Measurements from ENCODE around the gene NCKAP5. TPM values are rescaled to one million over a fixed set of nuclear protein-coding genes. Genes with fewer than 3 reads are reported as not detected.

NCKAP5 gene
- total and polyA plus RNA-seq, 2 donors = 1.9 to 2.0 TPM

DNA sequence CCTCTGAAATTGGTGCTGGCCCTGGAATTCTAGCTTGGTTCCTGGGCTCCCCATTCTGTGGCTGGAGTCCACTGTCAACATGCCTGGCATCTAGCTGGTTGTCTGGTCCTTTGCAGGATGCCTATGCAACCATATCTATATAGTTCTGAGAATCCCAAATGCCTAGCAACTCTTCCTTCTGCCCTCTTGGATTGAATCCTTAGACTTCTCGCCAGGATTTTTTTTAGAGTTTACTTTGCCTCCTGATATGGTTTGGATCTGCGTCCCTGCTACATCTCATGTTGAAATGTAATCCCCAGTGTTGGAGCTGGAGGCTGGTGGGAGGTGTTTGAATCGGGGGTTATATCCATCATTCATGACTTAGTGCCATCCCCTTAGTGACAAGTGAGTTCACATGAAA, 833.3 kb downstream of the NCKAP5 start:
- H3K9me3 ChIP-seq (ENCODE audit: control insufficient read depth in 2 of 2, insufficient read depth in 1 of 2, low read length in 1 of 2) = no peaks in the 10 kb centered on the region
- H3K27ac ChIP-seq (ENCODE audit: low read depth in 1 of 2, low read length in 1 of 2) = no peak overlapping the region
- no peaks in the 10 kb centered on the region for H3K36me3 ChIP-seq (ENCODE audit: control insufficient read depth in 2 of 2, insufficient read depth in 2 of 2, low read length in 1 of 2)
- H3K4me3 ChIP-seq (ENCODE audit: low read length in 2 of 2) = no peak overlapping the region
- H3K27me3 ChIP-seq (ENCODE audit: control insufficient read depth in 2 of 2, insufficient read depth in 1 of 2, low read length in 1 of 2) = no peaks in the 10 kb centered on the region
- H3K4me1 ChIP-seq (ENCODE audit: control insufficient read depth in 2 of 2, insufficient read depth in 2 of 2, low read length in 2 of 2) = no peaks in the 10 kb centered on the region
- 88% methylated on average over 3 of the region's 3 CpGs for WGBS
- DNase-seq (ENCODE audit: low read depth in 6 of 9, low spot score in 9 of 9) = no peak

GRCh38 chr2:132733094-132733493, 835.2 kb downstream of the NCKAP5 start:
- DNase-seq (ENCODE audit: low read depth in 6 of 9, low spot score in 9 of 9) = no peak
- Histone ChIP-seq H3K9me3 (ENCODE audit: control insufficient read depth in 2 of 2, insufficient read depth in 1 of 2, low read length in 1 of 2) (no peaks in the 10 kb centered on the region), H3K36me3 (ENCODE audit: control insufficient read depth in 2 of 2, insufficient read depth in 2 of 2, low read length in 1 of 2) (no peaks in the 10 kb centered on the region), H3K27me3 (ENCODE audit: control insufficient read depth in 2 of 2, insufficient read depth in 1 of 2, low read length in 1 of 2) (no peaks in the 10 kb centered on the region), H3K4me3 (ENCODE audit: low read length in 2 of 2) (no peak overlapping the region), H3K27ac (ENCODE audit: low read depth in 1 of 2, low read length in 1 of 2) (no peak overlapping the region), H3K4me1 (ENCODE audit: control insufficient read depth in 2 of 2, insufficient read depth in 2 of 2, low read length in 2 of 2) (no peaks in the 10 kb centered on the region)
- WGBS = 90% methylated on average over 6 of the region's 6 CpGs

DNA sequence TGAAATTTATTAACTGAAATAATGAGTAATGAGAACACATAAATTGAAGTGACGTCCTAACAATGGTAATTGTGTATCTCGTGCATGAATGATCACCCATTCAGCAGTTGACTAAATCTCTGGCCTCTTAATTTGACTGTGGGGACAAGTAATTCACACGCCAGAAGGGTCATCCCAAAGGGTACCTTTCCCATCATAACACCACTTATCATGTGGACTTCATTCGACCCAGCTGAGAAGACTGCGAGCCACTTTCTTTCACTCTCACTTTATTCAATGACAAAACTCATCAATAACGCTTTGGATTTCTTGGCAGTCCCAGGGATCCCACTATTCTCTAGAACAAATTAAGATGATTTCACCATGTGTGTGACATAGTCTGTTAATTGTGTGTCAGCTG, 835.6 kb downstream of the NCKAP5 start:
- no peak for DNase-seq (ENCODE audit: low read depth in 6 of 9, low spot score in 9 of 9)
- Histone ChIP-seq H3K27ac (ENCODE audit: low read depth in 1 of 2, low read length in 1 of 2) (no peak overlapping the region), H3K9me3 (ENCODE audit: control insufficient read depth in 2 of 2, insufficient read depth in 1 of 2, low read length in 1 of 2) (no peaks in the 10 kb centered on the region), H3K4me1 (ENCODE audit: control insufficient read depth in 2 of 2, insufficient read depth in 2 of 2, low read length in 2 of 2) (no peaks in the 10 kb centered on the region), H3K36me3 (ENCODE audit: control insufficient read depth in 2 of 2, insufficient read depth in 2 of 2, low read length in 1 of 2) (no peaks in the 10 kb centered on the region), H3K4me3 (ENCODE audit: low read length in 2 of 2) (no peak overlapping the region), H3K27me3 (ENCODE audit: control insufficient read depth in 2 of 2, insufficient read depth in 1 of 2, low read length in 1 of 2) (no peaks in the 10 kb centered on the region)
- WGBS = 96% methylated on average over 6 of the region's 6 CpGs

DNA sequence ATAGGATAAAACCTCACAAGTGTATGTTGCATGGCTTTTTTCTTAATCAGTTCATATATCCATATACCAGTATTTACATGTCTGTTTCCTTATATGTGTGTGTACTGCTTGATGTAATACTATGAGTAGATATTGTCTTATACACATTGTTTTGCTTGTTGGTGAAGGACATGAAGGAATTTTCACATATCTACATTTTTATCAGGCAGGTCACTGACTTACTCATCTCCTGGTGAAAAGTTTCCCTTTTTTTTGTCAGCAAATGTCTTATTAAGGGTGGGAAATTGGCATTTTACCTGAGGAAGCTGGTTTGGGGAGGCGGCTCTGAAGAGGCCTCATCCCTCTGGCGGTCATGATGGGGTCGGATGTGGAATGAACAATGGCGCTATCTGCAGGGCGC, 836.8 kb downstream of the NCKAP5 start:
- Histone ChIP-seq H3K4me1 (ENCODE audit: control insufficient read depth in 2 of 2, insufficient read depth in 2 of 2, low read length in 2 of 2) (no peaks in the 10 kb centered on the region), H3K36me3 (ENCODE audit: control insufficient read depth in 2 of 2, insufficient read depth in 2 of 2, low read length in 1 of 2) (no peaks in the 10 kb centered on the region), H3K9me3 (ENCODE audit: control insufficient read depth in 2 of 2, insufficient read depth in 1 of 2, low read length in 1 of 2) (no peaks in the 10 kb centered on the region), H3K27me3 (ENCODE audit: control insufficient read depth in 2 of 2, insufficient read depth in 1 of 2, low read length in 1 of 2) (no peaks in the 10 kb centered on the region), H3K27ac (ENCODE audit: low read depth in 1 of 2, low read length in 1 of 2) (no peak overlapping the region), H3K4me3 (ENCODE audit: low read length in 2 of 2) (no peak overlapping the region)
- 97% methylated on average over 5 of the region's 5 CpGs for WGBS
- DNase-seq (ENCODE audit: low read depth in 6 of 9, low spot score in 9 of 9) = no peak

GRCh38 chr2:132730611-132731010, 837.7 kb downstream of the NCKAP5 start:
- Histone ChIP-seq H3K4me3 (ENCODE audit: low read length in 2 of 2) (no peak overlapping the region), H3K27ac (ENCODE audit: low read depth in 1 of 2, low read length in 1 of 2) (no peak overlapping the region), H3K4me1 (ENCODE audit: control insufficient read depth in 2 of 2, insufficient read depth in 2 of 2, low read length in 2 of 2) (no peaks in the 10 kb centered on the region), H3K9me3 (ENCODE audit: control insufficient read depth in 2 of 2, insufficient read depth in 1 of 2, low read length in 1 of 2) (no peaks in the 10 kb centered on the region), H3K36me3 (ENCODE audit: control insufficient read depth in 2 of 2, insufficient read depth in 2 of 2, low read length in 1 of 2) (no peaks in the 10 kb centered on the region), H3K27me3 (ENCODE audit: control insufficient read depth in 2 of 2, insufficient read depth in 1 of 2, low read length in 1 of 2) (no peaks in the 10 kb centered on the region)
- 89% methylated on average over 6 of the region's 6 CpGs for WGBS
- no peak for DNase-seq (ENCODE audit: low read depth in 6 of 9, low spot score in 9 of 9)

DNA sequence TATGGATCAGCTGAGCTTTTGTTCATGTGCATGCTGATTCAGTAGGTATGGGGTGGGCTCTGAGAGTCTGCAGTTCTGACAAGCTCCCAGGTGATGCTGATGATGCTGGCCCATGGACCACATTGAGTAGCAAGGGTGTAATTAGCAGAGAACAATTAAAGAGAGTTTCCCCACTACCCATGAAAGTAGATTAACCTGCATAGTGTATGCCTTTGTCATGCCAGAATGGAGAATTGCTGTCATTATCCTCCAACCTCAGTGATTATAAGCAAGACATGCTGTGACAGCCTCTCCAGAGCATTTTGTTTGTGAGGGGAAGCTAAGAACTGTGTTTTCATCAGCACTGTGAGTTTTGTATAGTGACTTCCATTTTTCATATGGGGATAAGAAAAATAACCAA, 838.7 kb downstream of the NCKAP5 start:
- Histone ChIP-seq H3K27me3 (ENCODE audit: control insufficient read depth in 2 of 2, insufficient read depth in 1 of 2, low read length in 1 of 2) (no peaks in the 10 kb centered on the region), H3K9me3 (ENCODE audit: control insufficient read depth in 2 of 2, insufficient read depth in 1 of 2, low read length in 1 of 2) (no peaks in the 10 kb centered on the region), H3K4me3 (ENCODE audit: low read length in 2 of 2) (no peak overlapping the region), H3K27ac (ENCODE audit: low read depth in 1 of 2, low read length in 1 of 2) (no peak overlapping the region), H3K4me1 (ENCODE audit: control insufficient read depth in 2 of 2, insufficient read depth in 2 of 2, low read length in 2 of 2) (no peaks in the 10 kb centered on the region), H3K36me3 (ENCODE audit: control insufficient read depth in 2 of 2, insufficient read depth in 2 of 2, low read length in 1 of 2) (no peaks in the 10 kb centered on the region)
- DNase-seq (ENCODE audit: low read depth in 6 of 9, low spot score in 9 of 9) = no peak

DNA sequence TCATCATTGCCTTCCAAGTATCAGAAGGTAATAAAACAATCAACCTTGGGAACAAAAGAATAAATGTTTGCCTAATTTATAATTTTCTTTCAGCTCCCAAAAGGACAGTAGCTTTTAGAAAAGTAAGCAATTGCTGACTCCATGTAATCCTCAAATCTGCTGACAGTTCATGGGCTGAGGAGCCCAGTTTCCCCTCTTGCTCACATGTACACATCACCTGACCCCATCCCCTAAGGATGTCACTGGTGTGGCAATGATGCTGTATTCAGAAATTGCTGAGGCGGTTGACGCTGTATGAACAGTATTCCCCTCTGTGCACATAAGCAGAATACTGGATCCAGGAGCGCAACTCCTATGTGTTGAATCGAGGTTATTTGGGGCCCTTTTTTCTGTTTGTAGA, 842.1 kb downstream of the NCKAP5 start:
- Histone ChIP-seq H3K36me3 (ENCODE audit: control insufficient read depth in 2 of 2, insufficient read depth in 2 of 2, low read length in 1 of 2) (no peaks in the 10 kb centered on the region), H3K4me3 (ENCODE audit: low read length in 2 of 2) (no peak overlapping the region), H3K27me3 (ENCODE audit: control insufficient read depth in 2 of 2, insufficient read depth in 1 of 2, low read length in 1 of 2) (no peaks in the 10 kb centered on the region), H3K9me3 (ENCODE audit: control insufficient read depth in 2 of 2, insufficient read depth in 1 of 2, low read length in 1 of 2) (no peaks in the 10 kb centered on the region), H3K27ac (ENCODE audit: low read depth in 1 of 2, low read length in 1 of 2) (no peak overlapping the region), H3K4me1 (ENCODE audit: control insufficient read depth in 2 of 2, insufficient read depth in 2 of 2, low read length in 2 of 2) (no peaks in the 10 kb centered on the region)
- DNase-seq (ENCODE audit: low read depth in 6 of 9, low spot score in 9 of 9) = no peak
- 98% methylated on average over 4 of the region's 4 CpGs for WGBS

DNA sequence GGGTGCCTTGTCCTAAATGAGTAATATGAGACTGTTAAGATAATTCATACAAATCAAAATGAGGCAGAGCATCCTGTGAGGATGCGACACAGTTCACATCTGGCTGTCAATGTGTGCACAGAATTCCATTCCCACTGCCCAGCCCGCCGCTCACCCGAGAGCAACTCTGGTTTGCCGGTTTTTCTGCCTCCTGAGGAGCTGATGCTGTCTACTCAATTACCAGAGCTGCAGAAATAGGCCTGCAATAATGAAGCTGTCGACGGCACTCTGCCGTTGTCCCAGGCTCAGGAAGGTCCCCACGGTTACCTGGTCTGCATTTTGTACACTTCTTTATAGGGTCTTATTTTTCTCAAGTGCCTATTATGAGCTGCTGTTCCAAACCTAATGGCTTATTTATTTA, 842.5 kb downstream of the NCKAP5 start:
- Histone ChIP-seq H3K9me3 (ENCODE audit: control insufficient read depth in 2 of 2, insufficient read depth in 1 of 2, low read length in 1 of 2) (no peaks in the 10 kb centered on the region), H3K36me3 (ENCODE audit: control insufficient read depth in 2 of 2, insufficient read depth in 2 of 2, low read length in 1 of 2) (no peaks in the 10 kb centered on the region), H3K4me1 (ENCODE audit: control insufficient read depth in 2 of 2, insufficient read depth in 2 of 2, low read length in 2 of 2) (no peaks in the 10 kb centered on the region), H3K4me3 (ENCODE audit: low read length in 2 of 2) (no peak overlapping the region), H3K27me3 (ENCODE audit: control insufficient read depth in 2 of 2, insufficient read depth in 1 of 2, low read length in 1 of 2) (no peaks in the 10 kb centered on the region), H3K27ac (ENCODE audit: low read depth in 1 of 2, low read length in 1 of 2) (no peak overlapping the region)
- 91% methylated on average over 9 of the region's 9 CpGs for WGBS
- no peak for DNase-seq (ENCODE audit: low read depth in 6 of 9, low spot score in 9 of 9)

GRCh38 chr2:132725148-132725547, 843.1 kb downstream of the NCKAP5 start:
- 84% methylated on average over 1 of the region's 1 CpG for WGBS
- no peak for DNase-seq (ENCODE audit: low read depth in 6 of 9, low spot score in 9 of 9)
- Histone ChIP-seq H3K4me1 (ENCODE audit: control insufficient read depth in 2 of 2, insufficient read depth in 2 of 2, low read length in 2 of 2) (no peaks in the 10 kb centered on the region), H3K27ac (ENCODE audit: low read depth in 1 of 2, low read length in 1 of 2) (no peak overlapping the region), H3K27me3 (ENCODE audit: control insufficient read depth in 2 of 2, insufficient read depth in 1 of 2, low read length in 1 of 2) (no peaks in the 10 kb centered on the region), H3K9me3 (ENCODE audit: control insufficient read depth in 2 of 2, insufficient read depth in 1 of 2, low read length in 1 of 2) (peaks cover 0 to 1% of the 10 kb centered on the region in 2 donors), H3K36me3 (ENCODE audit: control insufficient read depth in 2 of 2, insufficient read depth in 2 of 2, low read length in 1 of 2) (no peaks in the 10 kb centered on the region), H3K4me3 (ENCODE audit: low read length in 2 of 2) (no peak overlapping the region)

- H3K9me3 ChIP-seq (ENCODE audit: control insufficient read depth in 2 of 2, insufficient read depth in 1 of 2, low read length in 1 of 2) = peaks cover 0 to 1% of the 10 kb centered on the region in 2 donors
- no peaks in the 10 kb centered on the region for H3K36me3 ChIP-seq (ENCODE audit: control insufficient read depth in 2 of 2, insufficient read depth in 2 of 2, low read length in 1 of 2)
- no peaks in the 10 kb centered on the region for H3K4me1 ChIP-seq (ENCODE audit: control insufficient read depth in 2 of 2, insufficient read depth in 2 of 2, low read length in 2 of 2)
- over 99% methylated on average over 2 of the region's 2 CpGs for WGBS
- H3K4me3 ChIP-seq (ENCODE audit: low read length in 2 of 2) = no peak overlapping the region
- no peak for DNase-seq (ENCODE audit: low read depth in 6 of 9, low spot score in 9 of 9)
- no peaks in the 10 kb centered on the region for H3K27me3 ChIP-seq (ENCODE audit: control insufficient read depth in 2 of 2, insufficient read depth in 1 of 2, low read length in 1 of 2)
- H3K27ac ChIP-seq (ENCODE audit: low read depth in 1 of 2, low read length in 1 of 2) = no peak overlapping the region
Measured at GRCh38 chr2:132721938-132722337, 846.3 kb downstream of the NCKAP5 start.

All from thymus (tissue), 11 donors.